Neural crest cell (in vitro differentiated cells): Measurements from ENCODE around the gene EXD3. TPM values are rescaled to one million over a fixed set of nuclear protein-coding genes. Genes with fewer than 3 reads are reported as not detected.

Experiments
- DNase-seq: peaks from one replicate; pipeline ENCODE4 v3.0.0; 2021; ENCODE audit warnings: low read depth, mixed read lengths, low spot score
- H3K27ac Mint-ChIP-seq: one replicate; pipeline ENCODE4 v1.8.0; 2021; ENCODE audit warnings: mild to moderate bottlenecking, mixed read lengths; ENCODE audit not compliant: unreplicated experiment
- H3K27me3 Mint-ChIP-seq: 2 replicates; pipeline ENCODE4 v1.8.0; 2021; ENCODE audit warnings: low read depth, mild to moderate bottlenecking, mixed read lengths
- H3K36me3 Mint-ChIP-seq: 2 replicates; pipeline ENCODE4 v1.8.0; 2021; ENCODE audit warnings: low read depth, mild to moderate bottlenecking, mixed read lengths
- H3K4me1 Mint-ChIP-seq: 2 replicates; pipeline ENCODE4 v1.8.0; 2021; ENCODE audit warnings: mixed read lengths
- H3K4me3 Mint-ChIP-seq: one replicate; pipeline ENCODE4 v1.8.0; 2021; ENCODE audit warnings: mild to moderate bottlenecking, mixed read lengths
- H3K9me3 Mint-ChIP-seq: 2 replicates; pipeline ENCODE4 v1.8.0; 2021; ENCODE audit warnings: mixed read lengths
- CTCF ChIP-seq: fragments of 200-600 bp; sonication (generic); conservative IDR thresholded peaks from 2 replicates; pipeline ENCODE4 v1.5.0; 2021; ENCODE audit warnings: antibody characterized with exemption, mild to moderate bottlenecking
- total RNA-seq: library from RNA; stranded (reverse); gene quantifications from 2 replicates; pipeline ENCODE4 v1.2.1, GENCODE V29; 2021

Gene EXD3
- total RNA-seq, 1 donor from 2014 or later: 15.1 TPM

- DNase-seq: no peak
- H3K27ac Mint-ChIP-seq: no peak overlapping the region
- no peaks in the 10 kb centered on the region for H3K36me3 Mint-ChIP-seq
These were observed 5.6 kb downstream of the EXD3 start for GRCh38 chr9:137417161-137418021.

GRCh38 chr9:137416563-137417151 is 6.3 kb downstream of the EXD3 start:
- Mint-ChIP-seq H3K36me3 (no peaks in the 10 kb centered on the region), H3K27me3 (no peaks in the 10 kb centered on the region), H3K9me3 (no peaks in the 10 kb centered on the region), H3K4me1 (no peaks in the 10 kb centered on the region), H3K27ac (no peak overlapping the region), H3K4me3 (no peak overlapping the region)
- TF ChIP-seq CTCF: no peak
- no peak for DNase-seq

More at GRCh38 chr9:137417161-137418021, 5.6 kb downstream of the EXD3 start:
- H3K9me3 Mint-ChIP-seq: no peaks in the 10 kb centered on the region
- no peak for TF ChIP-seq CTCF
- no peaks in the 10 kb centered on the region for H3K27me3 Mint-ChIP-seq
- peaks cover 7% of the 10 kb centered on the region for H3K4me1 Mint-ChIP-seq
- no peak overlapping the region for H3K4me3 Mint-ChIP-seq

- no peak overlapping the region for H3K4me3 Mint-ChIP-seq
- no peak for DNase-seq
- H3K4me1 Mint-ChIP-seq: no peaks in the 10 kb centered on the region
- no peak for TF ChIP-seq CTCF
- H3K36me3 Mint-ChIP-seq: no peaks in the 10 kb centered on the region
- H3K9me3 Mint-ChIP-seq: no peaks in the 10 kb centered on the region
- no peaks in the 10 kb centered on the region for H3K27me3 Mint-ChIP-seq
- H3K27ac Mint-ChIP-seq: no peak overlapping the region
These were observed 6.9 kb downstream of the EXD3 start for GRCh38 chr9:137416006-137416562.

- no peaks in the 10 kb centered on the region for H3K27me3 Mint-ChIP-seq
- H3K27ac Mint-ChIP-seq: no peak overlapping the region
- no peaks in the 10 kb centered on the region for H3K4me1 Mint-ChIP-seq
- no peaks in the 10 kb centered on the region for H3K9me3 Mint-ChIP-seq
- H3K4me3 Mint-ChIP-seq: no peak overlapping the region
- no peaks in the 10 kb centered on the region for H3K36me3 Mint-ChIP-seq
- no peak for DNase-seq
- no peak for TF ChIP-seq CTCF
These were observed 7.5 kb downstream of the EXD3 start for GRCh38 chr9:137415451-137415850.

GRCh38 chr9:137412431-137412830 is 10.5 kb downstream of the EXD3 start:
- no peak for DNase-seq
- H3K27ac Mint-ChIP-seq: no peak overlapping the region
- H3K4me1 Mint-ChIP-seq: no peaks in the 10 kb centered on the region
- no peak overlapping the region for H3K4me3 Mint-ChIP-seq
- H3K27me3 Mint-ChIP-seq: no peaks in the 10 kb centered on the region
- TF ChIP-seq CTCF: no peak
- no peaks in the 10 kb centered on the region for H3K36me3 Mint-ChIP-seq
- no peaks in the 10 kb centered on the region for H3K9me3 Mint-ChIP-seq
